GM12892 (cell line): ENCODE data around the gene HS1BP3.
A peak's percentile ranks its signal among the peaks of the same experiment; 100 is the strongest.

ENCODE experiments used
- DNase-seq: peaks from one replicate; pipeline ENCODE4 v3.0.0; 2011; ENCODE audit not compliant: insufficient read length
- FAIRE-seq: peaks from 2 replicates; lab custom pipeline; 2011; peaks lifted over from hg19 to GRCh38; lab: Jason Lieb, UNC
- POLR2A ChIP-seq: IDR thresholded peaks from 2 replicates; pipeline ENCODE4 v1.6.1; 2011; ENCODE audit warnings: low read depth, low read length, control low read depth
- POLR2AphosphoS5 ChIP-seq: IDR thresholded peaks from 2 replicates; pipeline ENCODE4 v1.6.1; 2011; ENCODE audit warnings: low read depth, low read length, control low read depth
- TAF1 ChIP-seq: IDR thresholded peaks from 2 replicates; pipeline ENCODE4 v1.6.1; 2011; ENCODE audit warnings: low read depth, mild to moderate bottlenecking, control low read depth, low read length, borderline replicate concordance

The HS1BP3 gene

DNA sequence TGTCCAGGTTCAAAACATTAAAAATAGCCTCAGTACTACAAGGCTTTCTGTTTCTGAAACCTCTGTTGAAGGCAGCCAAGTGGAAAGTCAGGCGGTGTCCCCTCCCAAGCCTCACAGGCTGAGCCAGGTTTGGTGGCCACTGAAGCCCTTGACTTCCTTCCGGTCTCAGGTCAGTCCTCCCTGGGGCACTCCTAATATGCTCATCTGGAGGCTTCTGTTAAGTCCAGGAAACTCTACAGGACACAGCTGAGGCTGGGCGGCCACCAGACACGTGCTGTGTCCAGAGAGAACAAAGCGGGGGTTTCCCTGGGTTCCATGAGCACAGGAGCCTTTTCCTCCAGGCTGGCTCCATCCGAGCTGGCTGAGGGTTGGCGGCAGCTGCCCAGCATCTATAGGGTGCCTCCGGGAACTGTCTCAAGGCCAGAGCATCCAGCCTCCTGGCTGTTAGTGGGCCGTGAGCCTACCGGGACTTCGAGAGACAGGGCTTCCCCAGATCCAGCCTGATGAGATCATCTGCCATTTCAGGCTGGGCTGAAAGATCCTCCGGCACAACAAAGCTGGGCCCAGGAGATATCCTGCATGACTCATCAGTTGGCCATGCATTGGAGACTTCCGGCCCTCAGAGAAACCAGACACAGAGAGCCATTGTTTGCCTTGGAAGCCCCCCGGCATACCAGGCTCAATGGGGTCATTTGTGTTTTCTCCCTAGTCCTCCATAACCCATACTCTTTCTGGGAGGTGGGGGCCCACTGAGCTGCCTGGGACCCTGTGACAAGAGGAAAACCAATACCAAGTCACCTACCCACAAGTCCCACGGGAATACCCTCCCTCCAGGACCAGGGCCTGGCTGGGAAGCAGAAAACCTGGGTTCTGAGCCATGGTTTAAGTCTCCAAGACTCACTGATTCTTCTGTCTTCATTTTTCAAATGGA, 71.7 kb downstream of the HS1BP3 start:
- FAIRE-seq (peak; percentile 90), DNase-seq (peak; percentile 52)
- TF ChIP-seq POLR2A (no peak; the same call in 1 of the 2 replicates), TAF1 (no peak), POLR2AphosphoS5 (no peak)

DNA sequence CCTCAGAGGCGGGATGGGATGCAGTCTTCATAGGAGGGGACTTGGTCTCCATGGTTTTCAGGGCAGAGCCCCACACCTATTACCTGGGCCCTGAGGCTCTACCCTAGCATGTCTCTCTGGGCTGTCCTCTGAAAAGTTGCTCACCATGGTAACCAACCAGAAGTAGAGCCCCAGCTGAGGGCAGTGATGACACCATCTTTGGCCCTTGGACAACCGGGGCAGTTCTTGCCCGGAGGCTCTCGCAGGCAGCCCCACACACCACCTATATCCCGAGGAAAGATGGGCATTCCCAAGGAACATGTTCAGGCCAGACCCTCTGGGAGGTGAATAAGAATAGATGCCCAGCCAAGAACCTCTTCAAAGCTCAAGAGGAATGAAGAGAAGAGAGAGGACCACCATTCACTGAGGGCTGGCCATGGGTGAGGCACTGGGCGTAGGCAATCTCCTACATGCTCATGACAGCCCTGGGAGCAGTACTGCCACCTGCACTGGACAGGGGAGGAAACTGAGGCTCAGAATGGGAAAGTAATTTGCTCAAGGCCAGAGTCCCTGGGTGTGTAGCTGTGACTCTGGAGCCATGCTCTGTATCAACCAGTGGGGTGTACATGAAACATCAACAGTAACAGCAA, 72.5 kb downstream of the HS1BP3 start:
- DNase-seq (no peak), FAIRE-seq (peak; percentile 17)
- TF ChIP-seq TAF1 (no peak), POLR2A (no peak), POLR2AphosphoS5 (no peak)

DNA sequence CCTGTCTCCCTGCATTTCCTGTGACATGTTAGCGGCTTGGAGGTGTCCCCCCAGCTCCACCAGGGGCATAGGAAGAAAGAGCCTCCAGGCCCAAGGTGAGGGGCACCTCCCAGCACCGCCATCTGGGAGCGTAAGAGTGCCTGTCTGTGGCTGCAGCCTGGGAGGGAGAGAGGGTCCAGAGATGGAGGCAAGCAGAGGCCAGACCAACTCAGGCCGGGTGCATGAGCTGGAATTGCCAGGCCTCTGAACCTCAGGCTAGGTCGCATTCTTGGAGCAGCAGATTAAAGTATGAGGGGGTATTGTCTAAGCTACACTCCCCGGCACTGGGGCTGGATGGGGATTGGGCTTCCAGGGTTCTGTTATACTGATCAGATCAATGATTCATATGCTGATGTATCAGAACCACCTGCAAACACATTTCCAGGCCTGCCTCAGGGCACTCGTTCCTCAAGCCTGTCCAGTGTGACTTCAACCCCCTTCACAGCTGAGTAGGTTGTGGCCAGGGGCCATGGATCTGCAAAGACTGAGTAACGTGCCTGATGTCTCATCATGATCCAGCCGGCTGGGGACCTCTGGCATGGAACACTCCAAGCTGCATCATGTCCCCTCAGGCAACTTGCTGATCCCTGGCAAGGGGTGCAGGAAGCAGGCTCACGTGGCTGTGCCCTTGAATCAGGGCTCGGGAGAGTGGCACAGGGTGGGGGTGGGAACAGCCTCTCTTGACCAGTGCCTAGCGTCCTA, 73.2 kb downstream of the HS1BP3 start:
- FAIRE-seq (no peak), DNase-seq (no peak)
- no peak for TF ChIP-seq POLR2AphosphoS5
- no peak for TF ChIP-seq POLR2A
- TF ChIP-seq TAF1: no peak

DNA sequence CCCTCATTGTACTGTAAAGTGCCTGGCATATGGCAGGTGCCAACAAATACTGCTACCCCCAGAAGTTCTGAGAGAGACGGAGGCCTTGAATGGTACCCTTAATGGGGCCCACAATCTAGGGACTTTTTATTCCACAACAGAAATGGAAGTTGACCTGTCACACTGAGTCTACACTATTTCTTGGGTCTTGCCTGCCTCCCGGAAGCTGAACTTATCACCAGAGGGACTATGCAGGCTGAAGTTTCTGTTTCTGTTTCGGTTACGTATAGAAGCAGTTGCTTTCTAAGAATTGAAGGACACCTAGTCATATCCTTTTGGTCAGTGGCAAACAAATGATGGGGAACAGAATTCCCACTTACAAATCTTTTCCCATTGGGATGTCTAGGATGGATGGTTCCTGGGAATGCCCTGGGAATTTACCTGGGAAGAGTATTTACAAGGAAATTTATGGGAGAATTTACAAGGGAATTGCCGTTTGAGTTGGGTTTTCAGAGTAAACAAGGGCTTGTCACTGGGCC, 74.2 kb downstream of the HS1BP3 start:
- FAIRE-seq: peak; percentile 82
- TF ChIP-seq TAF1: no peak
- TF ChIP-seq POLR2AphosphoS5: no peak
- TF ChIP-seq POLR2A: no peak; the same call in 1 of the 2 replicates
- peak; percentile 57 for DNase-seq

DNA sequence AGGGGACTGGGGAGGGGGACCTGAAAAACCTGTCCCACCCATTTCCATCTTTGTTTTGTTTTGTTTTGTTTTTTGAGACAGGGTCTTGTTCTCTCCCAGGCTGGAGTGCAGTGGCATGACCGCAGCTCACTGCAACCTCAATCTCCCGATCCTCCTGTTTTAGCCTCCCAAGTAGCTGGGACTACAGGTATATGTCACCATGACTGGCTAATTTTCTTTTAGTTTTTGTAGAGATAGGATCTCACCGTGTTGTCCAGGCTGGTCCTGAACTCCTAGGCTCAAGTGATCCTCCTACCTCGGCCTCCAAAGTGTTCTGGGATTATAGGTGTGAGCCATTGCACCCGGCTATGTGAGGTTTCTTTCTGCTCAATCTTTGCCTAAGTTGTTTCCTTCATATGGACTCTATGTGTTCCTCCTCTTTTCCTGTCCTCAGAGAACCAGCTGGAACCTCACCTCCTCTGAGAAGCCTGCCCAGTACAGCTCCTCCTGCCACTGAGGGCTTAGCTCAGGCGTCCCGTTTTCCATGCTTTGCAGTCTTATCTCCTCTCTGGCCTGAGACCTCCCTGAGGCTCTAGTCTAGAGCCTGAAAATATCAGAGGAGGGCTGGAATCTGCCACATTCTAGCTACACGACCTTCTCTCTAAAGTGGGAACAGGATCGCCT, 74.8 kb downstream of the HS1BP3 start:
- FAIRE-seq: no peak
- no peak for DNase-seq
- TF ChIP-seq TAF1 (no peak), POLR2A (no peak), POLR2AphosphoS5 (no peak)

DNA sequence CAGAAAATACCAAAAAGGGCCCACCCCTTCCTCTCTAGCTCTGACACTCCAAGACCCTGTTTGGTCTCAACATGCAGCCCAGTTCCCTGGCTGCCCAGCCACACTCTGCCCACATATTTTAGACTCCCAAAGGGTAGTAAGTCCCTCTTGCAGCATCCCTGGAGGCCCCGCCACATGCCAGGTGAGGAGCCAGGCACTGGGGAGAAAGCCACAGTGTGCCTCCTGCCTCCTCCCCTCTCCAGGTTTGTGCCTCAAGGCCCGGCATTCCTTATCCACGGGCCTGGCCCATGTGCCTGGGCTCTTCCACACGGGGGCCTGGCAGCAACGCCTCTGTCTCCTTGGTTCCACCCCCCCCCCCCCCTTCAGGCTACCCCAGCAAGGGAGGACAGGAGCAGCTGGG, 75.5 kb downstream of the HS1BP3 start:
- DNase-seq: no peak
- no peak for FAIRE-seq
- TF ChIP-seq POLR2AphosphoS5: no peak
- TF ChIP-seq POLR2A: no peak
- TF ChIP-seq TAF1: no peak

DNA sequence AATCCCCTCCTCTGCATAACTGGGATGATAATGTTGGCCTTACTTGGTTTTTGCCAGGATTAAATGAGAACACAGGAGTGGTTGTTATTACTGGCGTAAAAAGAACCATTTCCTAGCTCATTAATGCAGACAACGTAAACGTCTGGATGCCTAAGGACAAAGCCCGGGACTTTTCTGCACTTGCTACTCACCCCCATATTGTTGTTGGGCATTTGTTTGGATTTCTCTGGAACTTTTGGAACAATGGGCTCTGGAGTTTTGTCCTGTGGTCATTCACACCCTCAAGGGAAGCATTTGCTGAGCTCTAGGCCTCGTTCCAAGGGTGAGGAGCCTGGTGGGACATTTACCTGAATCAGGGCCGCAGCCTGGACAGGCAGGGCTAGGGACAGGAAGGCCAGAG, 76.0 kb downstream of the HS1BP3 start:
- DNase-seq: no peak
- FAIRE-seq: no peak
- TF ChIP-seq TAF1 (no peak), POLR2AphosphoS5 (no peak), POLR2A (no peak)

DNA sequence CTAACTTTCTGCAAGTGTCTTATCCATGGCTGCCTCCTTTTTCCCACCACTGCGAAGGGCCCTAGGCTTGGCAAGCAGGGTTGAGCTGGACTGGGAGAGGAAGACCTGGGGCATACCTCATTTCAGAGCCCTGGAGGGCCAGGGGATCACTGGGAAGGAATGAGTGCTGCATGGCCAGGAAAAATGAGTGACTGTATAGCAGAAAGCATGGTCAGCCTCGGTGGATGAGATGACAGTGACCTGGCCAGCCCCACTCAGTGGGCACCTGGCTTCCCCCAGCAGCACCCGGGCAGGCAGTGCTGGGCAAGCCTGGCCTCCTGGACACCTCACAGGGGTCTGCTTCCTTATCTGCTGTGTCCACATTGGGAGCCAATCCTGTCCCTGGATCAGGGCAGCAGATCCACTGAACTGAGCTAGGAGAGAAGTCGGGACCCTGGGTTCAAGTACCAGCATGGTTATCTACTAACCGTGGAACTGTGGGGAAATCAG, 76.4 kb downstream of the HS1BP3 start:
- FAIRE-seq (no peak), DNase-seq (no peak)
- TF ChIP-seq POLR2A: no peak
- TF ChIP-seq TAF1: no peak
- TF ChIP-seq POLR2AphosphoS5: no peak

DNA sequence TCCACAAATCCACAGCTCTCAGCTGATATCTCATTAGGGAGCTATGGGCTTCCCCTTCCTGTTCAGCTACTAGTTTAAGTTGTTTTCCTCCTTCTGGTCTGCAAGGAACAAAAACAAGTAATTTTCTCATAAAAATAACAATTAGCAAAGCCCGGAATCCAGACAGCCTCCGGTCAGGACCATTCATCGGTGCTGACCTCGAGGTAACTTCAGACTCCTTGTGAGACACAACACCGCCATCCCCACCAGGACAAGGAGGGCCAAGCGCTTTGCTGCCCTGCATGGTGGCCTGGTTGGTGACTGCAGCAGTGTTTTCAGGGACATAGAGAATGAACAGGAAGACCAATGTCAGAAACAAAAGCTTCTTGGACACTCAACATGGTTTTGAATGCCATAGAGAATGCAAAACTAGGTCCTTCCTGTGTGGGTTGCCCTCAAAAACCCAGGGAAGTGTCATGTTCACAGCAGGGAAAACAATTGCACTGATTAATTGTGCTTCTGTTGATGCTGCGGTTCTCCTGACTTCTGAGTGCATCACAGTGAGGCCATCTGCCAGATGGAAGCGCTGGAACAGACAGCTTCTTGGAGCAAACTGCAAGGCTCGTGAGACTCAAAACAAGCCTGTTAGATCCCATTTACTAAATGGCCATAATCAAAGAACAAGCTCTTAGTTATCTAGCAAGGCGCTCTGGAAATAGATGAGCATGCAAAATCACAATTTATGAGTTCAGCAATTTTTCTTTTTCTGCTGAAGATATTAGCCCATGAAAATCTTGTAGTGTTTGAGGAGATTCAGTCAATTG, 77.1 kb downstream of the HS1BP3 start:
- TF ChIP-seq POLR2AphosphoS5: no peak
- no peak for TF ChIP-seq POLR2A
- no peak for TF ChIP-seq TAF1
- FAIRE-seq (no peak), DNase-seq (no peak)

DNA sequence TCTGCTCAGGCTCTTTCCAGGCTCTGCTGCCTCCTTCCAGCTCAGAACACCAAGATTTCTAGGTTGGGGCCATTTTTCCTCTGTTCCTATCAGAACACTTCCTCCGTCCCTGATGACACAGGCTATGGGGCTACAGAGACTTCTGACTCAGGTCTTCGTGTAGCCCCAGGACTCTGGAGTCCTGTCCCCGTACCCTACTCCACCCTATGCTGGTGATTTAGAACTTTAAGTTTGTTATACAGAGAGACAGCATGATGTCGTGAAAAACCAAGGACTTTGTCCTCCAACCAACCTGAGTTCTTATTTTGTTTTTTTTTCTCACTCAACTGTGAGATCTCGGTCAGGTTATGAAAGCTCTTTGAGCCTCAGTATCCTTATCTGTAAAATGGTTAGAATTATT, 78.7 kb downstream of the HS1BP3 start:
- DNase-seq: no peak
- no peak for FAIRE-seq
- TF ChIP-seq TAF1: no peak
- no peak for TF ChIP-seq POLR2A
- TF ChIP-seq POLR2AphosphoS5: no peak

DNA sequence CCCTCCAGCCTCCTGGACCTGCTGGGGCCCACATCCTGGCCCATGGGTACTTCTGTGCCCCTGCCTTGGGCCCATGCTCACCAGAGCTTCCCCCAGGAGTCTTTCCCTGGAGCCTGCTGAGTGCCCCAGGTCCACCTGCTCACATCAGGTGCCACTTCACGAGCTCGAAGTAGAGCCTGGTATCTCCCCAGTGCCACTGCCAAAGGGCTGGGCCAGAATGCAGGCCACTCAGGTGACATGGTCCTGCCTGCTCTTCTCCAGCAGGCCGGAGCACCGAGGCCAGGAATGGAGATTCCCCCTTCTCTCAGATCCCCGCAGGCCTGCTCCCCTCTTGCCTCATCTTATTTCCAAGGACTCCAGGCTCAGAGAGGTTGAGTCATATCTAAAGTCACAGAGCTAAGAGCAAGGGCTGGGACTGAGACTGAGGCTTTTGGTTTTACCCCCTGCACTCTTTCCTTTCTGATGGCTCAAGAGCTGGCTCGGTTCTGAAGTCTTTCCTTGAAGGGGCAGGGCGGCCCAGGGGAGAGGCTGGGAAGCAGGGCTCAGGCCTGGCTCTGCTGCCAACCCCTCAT, 79.2 kb downstream of the HS1BP3 start:
- TF ChIP-seq POLR2AphosphoS5: no peak
- TF ChIP-seq POLR2A: no peak
- TF ChIP-seq TAF1: no peak
- FAIRE-seq: no peak
- DNase-seq: peak; percentile 48
